Ovary (tissue), 3 donors: ENCODE results near the gene PRDX3.

Experiments used
- CTCF ChIP-seq, 3 donors: fragments of 450-650 bp in 2 of 3; fragments of 200-600 bp in 1 of 3; IDR thresholded peaks; one replicate each; pipeline versions ENCODE4 v1.5.1 to v1.8.0; 2016 to 2022; ENCODE audit warnings: antibody characterized with exemption in 3 of 3, mild to moderate bottlenecking in 1 of 3
- EP300 ChIP-seq: sonication (generic); formaldehyde crosslinking; IDR thresholded peaks from one replicate; pipeline ENCODE4 v1.6.1; 2017; ENCODE audit warnings: antibody characterized with exemption
- POLR2A ChIP-seq: fragments of 450-650 bp; IDR thresholded peaks from one replicate; pipeline ENCODE4 v1.6.1; 2017; ENCODE audit warnings: antibody characterized with exemption, mild to moderate bottlenecking, moderate library complexity
- donor health status: DM: no; HTN: no; CAD: no.

DNA sequence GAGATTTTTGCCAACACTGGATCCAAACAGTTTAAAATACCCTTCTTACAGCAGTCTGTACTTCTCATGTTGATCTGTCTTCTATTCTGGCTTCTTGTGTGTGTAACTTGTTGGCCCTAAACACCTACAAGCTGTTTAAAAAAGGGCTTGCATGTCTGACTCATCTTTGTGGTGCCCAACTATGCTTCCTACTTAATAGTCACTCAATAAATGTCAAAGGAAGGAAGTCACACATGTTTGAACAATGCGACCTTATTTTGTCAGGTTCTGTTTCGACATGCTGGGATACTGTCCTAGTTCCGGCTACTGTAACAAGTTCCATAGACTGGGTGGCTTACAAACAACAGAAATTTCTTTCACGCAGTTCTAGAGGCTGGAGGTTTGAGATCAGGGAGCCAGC lies 19.3 kb upstream of the PRDX3 start:
- no peak for TF ChIP-seq POLR2A
- TF ChIP-seq CTCF (IDR thresholded peaks at IDR 0.05) = no peak
- TF ChIP-seq EP300 = no peak
